GM12878 (cell line): ENCODE measurements around the gene ENAH. TPM values are rescaled to one million over a fixed set of nuclear protein-coding genes. Genes with fewer than 3 reads are reported as not detected.

Source experiments
- ATAC-seq: fragments of 200-7000 bp; cut with Tn5 transposase; 3 replicates; pipeline ENCODE4 v1.9.1; 2020; ENCODE audit warnings: mild to moderate bottlenecking, moderate library complexity
- BruUV-seq: library from RNA; stranded (reverse); fragments of 400-500 nt; replicated peaks from 2 replicates; lab custom pipeline; 2021; lab: Mats Ljungman, UMichigan
- CTCF ChIA-PET: fragments of 300-600 bp; sonication (Branson Sonifier 250); formaldehyde crosslinking; extraction: SDS; loops from one replicate; lab custom pipeline; 2021; ENCODE audit warnings: inconsistent platforms; lab: Yijun Ruan, JAX
- POLR2A ChIA-PET: fragments of 350-600 bp; formaldehyde crosslinking; extraction: SDS; loops from one replicate; lab custom pipeline; 2021; ENCODE audit warnings: inconsistent platforms; lab: Charles Lee
- RAD21 ChIA-PET: fragments of 300-600 bp; sonication (Branson Sonifier 250); formaldehyde crosslinking; loops from one replicate; lab custom pipeline; 2023; ENCODE audit warnings: antibody characterized with exemption; ENCODE audit not compliant: unreplicated experiment; lab: Charles Lee
- SMC1A ChIA-PET: fragments of 300-600 bp; sonication (Branson Sonifier 250); formaldehyde crosslinking; loops from one replicate; lab custom pipeline; 2023; ENCODE audit not compliant: unreplicated experiment, uncharacterized antibody; lab: Charles Lee
- DNase-seq: peaks from one replicate; pipeline ENCODE4 v3.0.0-alpha.2; 2011; ENCODE audit warnings: low read depth, low spot score
- FAIRE-seq: peaks from 3 replicates; lab custom pipeline; 2011; peaks lifted over from hg19 to GRCh38; lab: Jason Lieb, UNC
- H2AFZ ChIP-seq: 2 replicates; pipeline ENCODE4 v1.6.0; 2011; ENCODE audit warnings: low read depth, low read length, control low read depth; ENCODE audit not compliant: control insufficient read depth
- H3K27ac ChIP-seq: 2 replicates; pipeline ENCODE4 v1.5.1; 2011; ENCODE audit warnings: control low read depth; ENCODE audit not compliant: control insufficient read depth, insufficient read depth
- H3K27me3 ChIP-seq, 2 experiments: replicated peaks in 1 of 2; 2 replicates each; pipeline versions ENCODE4 v1.6.0 to v1.6.1; 2011; ENCODE audit warnings: low read length in 1 of 2; ENCODE audit not compliant: control insufficient read depth in 2 of 2, insufficient read depth in 2 of 2
- H3K36me3 ChIP-seq, 2 experiments: 2 replicates each; pipeline ENCODE4 v1.5.1; 2011; ENCODE audit warnings: low read length in 1 of 2; ENCODE audit not compliant: control insufficient read depth in 2 of 2, insufficient read depth in 2 of 2
- H3K4me1 ChIP-seq: 2 replicates; pipeline ENCODE4 v1.6.1; 2011; ENCODE audit warnings: mild to moderate bottlenecking, low read length, moderate library complexity, mixed read lengths; ENCODE audit not compliant: control insufficient read depth, insufficient read depth
- H3K4me2 ChIP-seq: 2 replicates; pipeline ENCODE4 v1.6.0; 2011; ENCODE audit warnings: control low read depth; ENCODE audit not compliant: control insufficient read depth, insufficient read depth
- H3K4me3 ChIP-seq: fragments of 200-600 bp; sonication (generic); 2 replicates; pipeline ENCODE4 v1.5.1; 2016
- H3K79me2 ChIP-seq: 2 replicates; pipeline ENCODE4 v1.6.0; 2011; ENCODE audit warnings: low read length; ENCODE audit not compliant: control insufficient read depth, insufficient read depth
- H3K9ac ChIP-seq: 2 replicates; pipeline ENCODE4 v1.8.0; 2011; ENCODE audit warnings: low read length, control low read depth, mixed read lengths; ENCODE audit not compliant: control insufficient read depth, insufficient read depth
- H3K9me3 ChIP-seq: replicated peaks from 3 replicates; pipeline ENCODE4 v1.5.1; 2011; ENCODE audit warnings: mild to moderate bottlenecking, low read length; ENCODE audit not compliant: control insufficient read depth, insufficient read depth
- H4K20me1 ChIP-seq: 2 replicates; pipeline ENCODE4 v1.6.0; 2011; ENCODE audit not compliant: control insufficient read depth, insufficient read depth
- HDGF ChIP-seq: fragments of 450-650 bp; IDR thresholded peaks from 2 replicates; pipeline ENCODE4 v1.6.1; 2016; ENCODE audit warnings: antibody characterized with exemption
- PML ChIP-seq: IDR thresholded peaks from 2 replicates; pipeline ENCODE4 v1.6.1; 2012; ENCODE audit warnings: low read length, inconsistent platforms
- ZNF207 ChIP-seq: fragments of 450-650 bp; IDR thresholded peaks from 2 replicates; pipeline ENCODE4 v1.6.1; 2014; ENCODE audit warnings: antibody characterized with exemption, mild to moderate bottlenecking, borderline replicate concordance
- WGBS: methylation state at CpG from one replicate; pipeline ENCODE4 v1.1.6; 2016; ENCODE audit warnings: low lambda C conversion rate; ENCODE audit not compliant: insufficient replicate concordance, insufficient coverage; ENCODE audit errors: missing lambda C conversion rate; 5-methylcytosine and 5-hydroxymethylcytosine counted together
- in situ Hi-C: fragments of 300-500 bp; cut with MboI; formaldehyde crosslinking; loops from 9 replicates; pipeline ENCODE4 v1.14.3; 2018; ENCODE audit warnings: mixed read lengths
- intact Hi-C: fragments of 100-400 bp; cut with micrococcal nuclease; formaldehyde crosslinking; loops from one replicate; pipeline ENCODE4 v1.14.2; 2022; ENCODE audit not compliant: unreplicated experiment
- polyA plus RNA-seq, 11 experiments: library from polyadenylated mRNA; depleted of rRNA in 4 of 11; unstranded in 6 of 11; stranded (reverse) in 5 of 11; fragments of >200 nt; fragmentation: Nextera tagmentation in 4 of 11; fragmentation: Illumina TruSeq in 1 of 11; extraction: Ambion mirVana in 4 of 11; extraction: Trizol in 1 of 11; gene quantifications; 1 replicate in 1 of 11; 2 replicates in 10 of 11; pipeline versions ENCODE4 v1.2.1 to v1.2.3, GENCODE V29; 2011 to 2016; ENCODE audit warnings: inconsistent platforms in 2 of 11, missing spikeins in 2 of 11, low read depth in 1 of 11
- total RNA-seq, 4 experiments: library from RNA; depleted of rRNA in 3 of 4; stranded (reverse); fragments of >200 nt in 3 of 4; fragmentation: Illumina TruSeq in 1 of 4; extraction: Trizol in 1 of 4; gene quantifications; 2 replicates each; pipeline versions ENCODE4 v1.2.1 to v1.2.3, GENCODE V29; 2013 to 2021
- TF ChIP-seq, protein P1 (sequence below): fragments of 150-350 bp; IDR thresholded peaks from 2 replicates; pipeline ENCODE4 v1.6.1; 2016; ENCODE audit warnings: low read depth, low read length

ENAH gene
- total and polyA plus RNA-seq, 10 of the 15 experiments (the other 5 are each of a cell fraction or from before 2014, with no cell fraction given): under 0.01 to 0.62 (median 0.06) TPM; not detected in 5

DNA sequence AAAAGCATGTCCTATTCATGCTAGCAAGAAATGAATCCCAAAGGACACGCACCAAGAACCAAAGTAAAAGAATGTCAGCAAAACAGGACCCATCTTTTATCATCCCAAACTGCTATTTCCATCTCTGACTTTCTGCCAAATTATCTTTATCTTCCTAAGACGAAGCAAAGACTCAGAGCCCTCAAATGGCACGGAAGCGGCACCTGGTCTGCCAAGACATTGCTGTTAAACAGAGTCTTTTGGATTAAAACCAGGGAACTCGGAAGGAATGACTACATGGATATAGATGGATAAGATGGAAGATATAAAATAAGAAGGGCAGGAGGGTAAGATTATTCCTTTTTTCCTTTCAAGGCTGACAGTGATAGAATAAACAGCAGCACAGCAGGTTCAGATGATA lies 164.2 kb downstream of the ENAH start:
- intact Hi-C loops: no loop called here
- H3K27me3 ChIP-seq: 0 out of 4 replicates have a peak, but pooled peaks cover 0 to 2% of the 10 kb centered on the region in 2 experiments
- ChIA-PET POLR2A (no interaction called here), RAD21 (no interaction called here), SMC1A (interaction anchor here (0.7 to 1.2 kb wide), 4 partner anchors 10 to 135 kb away, joined by 3 to 4 read pairs (median 3); no protein-coding TSS in a partner anchor), CTCF (no interaction called here)
- no TSS peak for BruUV-seq
- TF ChIP-seq ZNF207 (no peak), PML (no peak), HDGF (no peak)
- TF ChIP-seq, protein P1, sequence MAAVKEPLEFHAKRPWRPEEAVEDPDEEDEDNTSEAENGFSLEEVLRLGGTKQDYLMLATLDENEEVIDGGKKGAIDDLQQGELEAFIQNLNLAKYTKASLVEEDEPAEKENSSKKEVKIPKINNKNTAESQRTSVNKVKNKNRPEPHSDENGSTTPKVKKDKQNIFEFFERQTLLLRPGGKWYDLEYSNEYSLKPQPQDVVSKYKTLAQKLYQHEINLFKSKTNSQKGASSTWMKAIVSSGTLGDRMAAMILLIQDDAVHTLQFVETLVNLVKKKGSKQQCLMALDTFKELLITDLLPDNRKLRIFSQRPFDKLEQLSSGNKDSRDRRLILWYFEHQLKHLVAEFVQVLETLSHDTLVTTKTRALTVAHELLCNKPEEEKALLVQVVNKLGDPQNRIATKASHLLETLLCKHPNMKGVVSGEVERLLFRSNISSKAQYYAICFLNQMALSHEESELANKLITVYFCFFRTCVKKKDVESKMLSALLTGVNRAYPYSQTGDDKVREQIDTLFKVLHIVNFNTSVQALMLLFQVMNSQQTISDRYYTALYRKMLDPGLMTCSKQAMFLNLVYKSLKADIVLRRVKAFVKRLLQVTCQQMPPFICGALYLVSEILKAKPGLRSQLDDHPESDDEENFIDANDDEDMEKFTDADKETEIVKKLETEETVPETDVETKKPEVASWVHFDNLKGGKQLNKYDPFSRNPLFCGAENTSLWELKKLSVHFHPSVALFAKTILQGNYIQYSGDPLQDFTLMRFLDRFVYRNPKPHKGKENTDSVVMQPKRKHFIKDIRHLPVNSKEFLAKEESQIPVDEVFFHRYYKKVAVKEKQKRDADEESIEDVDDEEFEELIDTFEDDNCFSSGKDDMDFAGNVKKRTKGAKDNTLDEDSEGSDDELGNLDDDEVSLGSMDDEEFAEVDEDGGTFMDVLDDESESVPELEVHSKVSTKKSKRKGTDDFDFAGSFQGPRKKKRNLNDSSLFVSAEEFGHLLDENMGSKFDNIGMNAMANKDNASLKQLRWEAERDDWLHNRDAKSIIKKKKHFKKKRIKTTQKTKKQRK: no peak
- H3K79me2 ChIP-seq: no peaks in the 10 kb centered on the region
- H3K27ac ChIP-seq: no peak overlapping the region
- H4K20me1 ChIP-seq: no peaks in the 10 kb centered on the region
- H3K4me1 ChIP-seq: no peaks in the 10 kb centered on the region
- H3K4me2 ChIP-seq: no peak overlapping the region
- H3K4me3 ChIP-seq: no peak overlapping the region
- no peaks in the 10 kb centered on the region for H3K36me3 ChIP-seq
- FAIRE-seq: no peak
- H2AFZ ChIP-seq: no peak overlapping the region
- 38% methylated on average over 5 of the region's 5 CpGs for WGBS
- in situ Hi-C loops: no loop called here
- no peak overlapping the region for H3K9ac ChIP-seq
- no peak for DNase-seq
- no peaks in the 10 kb centered on the region for H3K9me3 ChIP-seq
- no peak for ATAC-seq
